ENCODE data around the gene ERCC6.

ERCC6 gene

GRCh38 chr10:49512121-49512809 is 26.7 kb downstream of the ERCC6 start:
- no peak for DNase-seq (ENCODE audit: low read depth)

GRCh38 chr10:49509771-49510303 is 29.1 kb downstream of the ERCC6 start:
- DNase-seq (ENCODE audit: low read depth) = no peak

GRCh38 chr10:49508654-49509053 is 30.3 kb downstream of the ERCC6 start:
- DNase-seq (ENCODE audit: low read depth) = no peak

GRCh38 chr10:49508249-49508648 is 30.7 kb downstream of the ERCC6 start:
- DNase-seq (ENCODE audit: low read depth) = no peak

GRCh38 chr10:49505589-49505988 is 33.3 kb downstream of the ERCC6 start:
- no peak for DNase-seq (ENCODE audit: low read depth)

- DNase-seq (ENCODE audit: low read depth) = no peak
Observed at GRCh38 chr10:49505076-49505475, 33.8 kb downstream of the ERCC6 start.

- no peak for DNase-seq (ENCODE audit: low read depth)
Observed at GRCh38 chr10:49504528-49504927, 34.4 kb downstream of the ERCC6 start.

GRCh38 chr10:49502358-49502757 is 36.6 kb downstream of the ERCC6 start:
- no peak for DNase-seq (ENCODE audit: low read depth)

GRCh38 chr10:49500412-49500811 is 38.5 kb downstream of the ERCC6 start:
- DNase-seq (ENCODE audit: low read depth) = no peak

GRCh38 chr10:49499305-49499851 is 39.5 kb downstream of the ERCC6 start:
- DNase-seq (ENCODE audit: low read depth) = no peak

- no peak for DNase-seq (ENCODE audit: low read depth)
Observed at GRCh38 chr10:49498425-49498824, 40.5 kb downstream of the ERCC6 start.

- no peak for DNase-seq (ENCODE audit: low read depth)
Observed at GRCh38 chr10:49497358-49497757, 41.6 kb downstream of the ERCC6 start.

- DNase-seq (ENCODE audit: low read depth) = no peak
Observed at GRCh38 chr10:49488056-49488717, 50.7 kb downstream of the ERCC6 start.

GRCh38 chr10:49486738-49487137 is 52.2 kb downstream of the ERCC6 start:
- DNase-seq (ENCODE audit: low read depth) = no peak

- no peak for DNase-seq (ENCODE audit: low read depth)
Observed at GRCh38 chr10:49486009-49486408, 52.9 kb downstream of the ERCC6 start.

GRCh38 chr10:49484486-49485235 is 54.3 kb downstream of the ERCC6 start:
- DNase-seq (ENCODE audit: low read depth) = no peak

- no peak for DNase-seq (ENCODE audit: low read depth)
Observed at GRCh38 chr10:49478819-49479218, 60.1 kb downstream of the ERCC6 start.

- DNase-seq (ENCODE audit: low read depth) = no peak
Observed at GRCh38 chr10:49474901-49475300, 64.0 kb downstream of the ERCC6 start.

- DNase-seq (ENCODE audit: low read depth) = no peak
Observed at GRCh38 chr10:49471532-49471931, 67.4 kb downstream of the ERCC6 start.

- no peak for DNase-seq (ENCODE audit: low read depth)
Observed at GRCh38 chr10:49465736-49466135, 73.2 kb downstream of the ERCC6 start.
